Measurements from ENCODE around the gene SCARB2.

SCARB2 gene

DNA sequence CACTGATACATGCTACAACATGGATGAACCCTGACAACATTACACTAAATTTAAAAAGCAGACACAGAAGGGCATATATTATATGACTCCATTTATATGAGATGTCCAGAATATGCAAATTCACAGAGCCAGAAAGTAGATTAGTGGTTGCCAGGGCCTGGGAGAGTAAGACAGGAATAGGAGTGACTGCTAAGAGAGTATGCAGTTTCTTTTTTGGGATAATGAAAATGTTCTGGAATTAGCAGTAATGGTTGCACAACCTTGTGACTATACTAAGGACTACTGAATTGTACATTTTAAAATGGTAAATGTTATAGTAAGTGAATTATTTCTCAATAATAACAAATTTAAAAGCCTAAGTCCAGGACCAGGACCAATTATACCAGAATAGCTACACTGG, 35.9 kb downstream of the SCARB2 start:
- Histone ChIP-seq H3K27me3 (ENCODE audit: insufficient read depth, low read length, poor library complexity, severe bottlenecking) (no peaks in the 10 kb centered on the region), H3K79me2 (ENCODE audit: insufficient read depth, low read length) (no peaks in the 10 kb centered on the region), H3K4me2 (ENCODE audit: low read depth, low read length, poor library complexity, severe bottlenecking) (no peak overlapping the region), H3K9ac (ENCODE audit: low read depth, low read length, poor library complexity, severe bottlenecking) (no peak overlapping the region), H2AFZ (ENCODE audit: low read length) (no peak overlapping the region), H4K20me1 (ENCODE audit: insufficient read depth, low read length, poor library complexity, severe bottlenecking) (no peaks in the 10 kb centered on the region), H3K4me1 (ENCODE audit: insufficient read depth, low read length, poor library complexity, severe bottlenecking) (no peaks in the 10 kb centered on the region), H3K9me3 (ENCODE audit: insufficient read depth, low read depth, low read length) (no peaks in the 10 kb centered on the region), H3F3A (ENCODE audit: low read depth) (no peaks in the 10 kb centered on the region; the same call in 1 of the 2 replicates), H3K4me3 (ENCODE audit: low read length, poor library complexity, severe bottlenecking) (no peak overlapping the region), H3K9me2 (replicated peaks; ENCODE audit: low read depth, low read length) (no peaks in the 10 kb centered on the region), H3K36me3 (ENCODE audit: insufficient read depth, low read length) (peaks cover 58% of the 10 kb centered on the region)
- TF ChIP-seq EZH2phosphoT487 (IDR thresholded peaks at IDR 0.05; ENCODE audit: borderline replicate concordance): no peak
- TF ChIP-seq, protein P1, sequence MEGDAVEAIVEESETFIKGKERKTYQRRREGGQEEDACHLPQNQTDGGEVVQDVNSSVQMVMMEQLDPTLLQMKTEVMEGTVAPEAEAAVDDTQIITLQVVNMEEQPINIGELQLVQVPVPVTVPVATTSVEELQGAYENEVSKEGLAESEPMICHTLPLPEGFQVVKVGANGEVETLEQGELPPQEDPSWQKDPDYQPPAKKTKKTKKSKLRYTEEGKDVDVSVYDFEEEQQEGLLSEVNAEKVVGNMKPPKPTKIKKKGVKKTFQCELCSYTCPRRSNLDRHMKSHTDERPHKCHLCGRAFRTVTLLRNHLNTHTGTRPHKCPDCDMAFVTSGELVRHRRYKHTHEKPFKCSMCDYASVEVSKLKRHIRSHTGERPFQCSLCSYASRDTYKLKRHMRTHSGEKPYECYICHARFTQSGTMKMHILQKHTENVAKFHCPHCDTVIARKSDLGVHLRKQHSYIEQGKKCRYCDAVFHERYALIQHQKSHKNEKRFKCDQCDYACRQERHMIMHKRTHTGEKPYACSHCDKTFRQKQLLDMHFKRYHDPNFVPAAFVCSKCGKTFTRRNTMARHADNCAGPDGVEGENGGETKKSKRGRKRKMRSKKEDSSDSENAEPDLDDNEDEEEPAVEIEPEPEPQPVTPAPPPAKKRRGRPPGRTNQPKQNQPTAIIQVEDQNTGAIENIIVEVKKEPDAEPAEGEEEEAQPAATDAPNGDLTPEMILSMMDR (conservative IDR thresholded peaks at IDR 0.05; ENCODE audit: low read length): no peak

DNA sequence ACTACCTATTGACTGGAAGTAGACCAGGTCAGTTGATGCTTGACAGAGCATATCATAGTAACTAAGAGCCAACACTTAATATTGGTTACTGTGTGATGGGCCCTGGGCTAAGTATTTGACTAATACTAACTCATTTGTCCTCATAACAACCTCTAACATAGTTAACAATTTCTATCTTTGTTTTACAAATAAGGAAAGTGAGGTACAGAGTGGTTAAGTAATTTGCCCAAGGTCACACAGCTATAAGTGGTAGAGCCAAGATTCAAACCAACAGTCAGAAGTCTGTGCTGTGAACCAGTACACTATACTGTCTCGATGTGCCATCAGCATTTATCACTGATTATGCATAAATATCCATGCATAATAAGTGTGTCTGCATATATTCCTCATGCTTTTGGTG, 38.3 kb downstream of the SCARB2 start:
- Histone ChIP-seq H3K79me2 (ENCODE audit: insufficient read depth, low read length) (no peaks in the 10 kb centered on the region), H3K36me3 (ENCODE audit: insufficient read depth, low read length) (peaks cover 69% of the 10 kb centered on the region), H3K9ac (ENCODE audit: low read depth, low read length, poor library complexity, severe bottlenecking) (no peak overlapping the region), H3K4me3 (ENCODE audit: low read length, poor library complexity, severe bottlenecking) (no peak overlapping the region), H3K4me2 (ENCODE audit: low read depth, low read length, poor library complexity, severe bottlenecking) (no peak overlapping the region), H3K27me3 (ENCODE audit: insufficient read depth, low read length, poor library complexity, severe bottlenecking) (no peaks in the 10 kb centered on the region), H3K9me2 (replicated peaks; ENCODE audit: low read depth, low read length) (no peaks in the 10 kb centered on the region), H3K4me1 (ENCODE audit: insufficient read depth, low read length, poor library complexity, severe bottlenecking) (no peaks in the 10 kb centered on the region), H3K9me3 (ENCODE audit: insufficient read depth, low read depth, low read length) (no peaks in the 10 kb centered on the region), H4K20me1 (ENCODE audit: insufficient read depth, low read length, poor library complexity, severe bottlenecking) (no peaks in the 10 kb centered on the region), H2AFZ (ENCODE audit: low read length) (no peak overlapping the region), H3F3A (ENCODE audit: low read depth) (no peaks in the 10 kb centered on the region; the same call in 1 of the 2 replicates)
- no peak for TF ChIP-seq EZH2phosphoT487 (IDR thresholded peaks at IDR 0.05; ENCODE audit: borderline replicate concordance)
- TF ChIP-seq, protein P1 (conservative IDR thresholded peaks at IDR 0.05; ENCODE audit: low read length): no peak

DNA sequence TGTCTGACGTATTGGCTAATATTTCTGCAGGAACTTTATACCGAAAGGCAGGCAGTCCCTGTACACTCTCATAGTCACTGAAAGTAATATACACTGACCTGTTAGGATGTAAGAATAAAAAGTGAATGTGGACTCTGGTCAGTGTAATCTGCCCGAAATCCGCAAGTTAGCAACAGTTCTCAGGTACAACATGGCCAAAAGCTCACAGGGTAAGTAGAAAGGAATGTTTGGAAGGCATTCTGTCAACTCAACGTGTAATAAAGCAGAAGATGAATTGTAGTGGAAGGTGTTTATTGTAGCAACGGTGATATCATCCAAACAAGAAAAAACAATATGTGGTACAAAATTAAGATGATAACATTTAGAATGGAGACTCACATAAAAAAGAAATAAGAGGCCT, 39.4 kb downstream of the SCARB2 start:
- H3F3A ChIP-seq (ENCODE audit: low read depth): no peaks in the 10 kb centered on the region; the same call in 1 of the 2 replicates
- H3K27me3 ChIP-seq (ENCODE audit: insufficient read depth, low read length, poor library complexity, severe bottlenecking): no peaks in the 10 kb centered on the region
- no peak overlapping the region for H2AFZ ChIP-seq (ENCODE audit: low read length)
- H3K79me2 ChIP-seq (ENCODE audit: insufficient read depth, low read length): no peaks in the 10 kb centered on the region
- TF ChIP-seq EZH2phosphoT487 (IDR thresholded peaks at IDR 0.05; ENCODE audit: borderline replicate concordance): no peak
- TF ChIP-seq, protein P1 (conservative IDR thresholded peaks at IDR 0.05; ENCODE audit: low read length): no peak
- no peak overlapping the region for H3K4me2 ChIP-seq (ENCODE audit: low read depth, low read length, poor library complexity, severe bottlenecking)
- H3K4me3 ChIP-seq (ENCODE audit: low read length, poor library complexity, severe bottlenecking): no peak overlapping the region
- H3K9me3 ChIP-seq (ENCODE audit: insufficient read depth, low read depth, low read length): no peaks in the 10 kb centered on the region
- peaks cover 71% of the 10 kb centered on the region for H3K36me3 ChIP-seq (ENCODE audit: insufficient read depth, low read length)
- no peak overlapping the region for H3K9ac ChIP-seq (ENCODE audit: low read depth, low read length, poor library complexity, severe bottlenecking)
- no peaks in the 10 kb centered on the region for H4K20me1 ChIP-seq (ENCODE audit: insufficient read depth, low read length, poor library complexity, severe bottlenecking)
- no peaks in the 10 kb centered on the region for H3K9me2 ChIP-seq (replicated peaks; ENCODE audit: low read depth, low read length)
- H3K4me1 ChIP-seq (ENCODE audit: insufficient read depth, low read length, poor library complexity, severe bottlenecking): no peaks in the 10 kb centered on the region

Data from Loucy (cell line).